Smooth muscle cell (in vitro differentiated cells): ENCODE data around the gene NCR1. TPM values are rescaled to one million over a fixed set of nuclear protein-coding genes. Genes with fewer than 3 reads are reported as not detected.
"Not testable (repeated sequence)": the region's sequence is repeated elsewhere in the genome, so short reads cannot be mapped to it uniquely, and the experiment has no call there.

Experiments used
- DNase-seq: peaks from one replicate; lab custom pipeline; 2025; ENCODE audit not compliant: unreplicated experiment; lab: John Stamatoyannopoulos, UW
- H2AFZ ChIP-seq: fragments of 200-600 bp; sonication (generic); 2 replicates; pipeline ENCODE4 v1.6.0; 2016; ENCODE audit warnings: antibody characterized with exemption, low read depth, mild to moderate bottlenecking
- H3F3A ChIP-seq: fragments of 200-600 bp; sonication (generic); 2 replicates; pipeline ENCODE4 v1.6.0; 2017; ENCODE audit warnings: antibody characterized with exemption, low read depth
- H3K27ac ChIP-seq: fragments of 200-600 bp; sonication (generic); 2 replicates; pipeline ENCODE4 v1.5.1; 2016; ENCODE audit warnings: low read depth, mild to moderate bottlenecking
- H3K27me3 ChIP-seq: fragments of 200-600 bp; sonication (generic); 2 replicates; pipeline ENCODE4 v1.6.1; 2016; ENCODE audit warnings: low read depth, mild to moderate bottlenecking
- H3K36me3 ChIP-seq: fragments of 200-600 bp; sonication (generic); 2 replicates; pipeline ENCODE4 v1.5.1; 2016; ENCODE audit warnings: low read depth
- H3K4me1 ChIP-seq: fragments of 200-600 bp; sonication (generic); 2 replicates; pipeline ENCODE4 v1.5.1; 2016; ENCODE audit warnings: low read depth
- H3K4me2 ChIP-seq: fragments of 200-600 bp; sonication (generic); 2 replicates; pipeline ENCODE4 v1.6.0; 2016; ENCODE audit warnings: mild to moderate bottlenecking
- H3K4me3 ChIP-seq: fragments of 200-600 bp; sonication (generic); 2 replicates; pipeline ENCODE4 v1.5.1; 2016; ENCODE audit warnings: mild to moderate bottlenecking
- H3K79me2 ChIP-seq: fragments of 200-600 bp; sonication (generic); 2 replicates; pipeline ENCODE4 v1.6.0; 2016; ENCODE audit warnings: low read depth, mild to moderate bottlenecking
- H3K9ac ChIP-seq: fragments of 200-600 bp; sonication (generic); 2 replicates; pipeline ENCODE4 v1.6.0; 2016; ENCODE audit warnings: low read depth
- H3K9me3 ChIP-seq: fragments of 200-600 bp; sonication (generic); replicated peaks from 2 replicates; pipeline ENCODE4 v1.5.1; 2016; ENCODE audit warnings: low read depth
- H4K20me1 ChIP-seq: fragments of 200-600 bp; sonication (generic); 2 replicates; pipeline ENCODE4 v1.6.0; 2016; ENCODE audit warnings: low read depth
- WGBS: methylation state at CpG from one replicate; pipeline ENCODE4 v1.1.7; 2016; ENCODE audit warnings: low lambda C conversion rate; 5-methylcytosine and 5-hydroxymethylcytosine counted together
- polyA plus RNA-seq: library from polyadenylated mRNA; unstranded; fragments of >200 nt; fragmentation: Nextera tagmentation; extraction: Ambion mirVana; gene quantifications from 2 replicates; pipeline ENCODE4 v1.2.1, GENCODE V29; 2016
- total RNA-seq: library from RNA; depleted of rRNA; stranded (reverse); fragments of >200 nt; gene quantifications from 2 replicates; pipeline ENCODE4 v1.2.3, GENCODE V29; 2014
- TF ChIP-seq, protein P1 (sequence below): fragments of 200-600 bp; sonication (generic); IDR thresholded peaks from 2 replicates; pipeline ENCODE4 v1.5.1; 2017; ENCODE audit warnings: borderline replicate concordance, mild to moderate bottlenecking, antibody characterized with exemption; ENCODE audit not compliant: insufficient read depth, poor library complexity, severe bottlenecking

The NCR1 gene, protein sequence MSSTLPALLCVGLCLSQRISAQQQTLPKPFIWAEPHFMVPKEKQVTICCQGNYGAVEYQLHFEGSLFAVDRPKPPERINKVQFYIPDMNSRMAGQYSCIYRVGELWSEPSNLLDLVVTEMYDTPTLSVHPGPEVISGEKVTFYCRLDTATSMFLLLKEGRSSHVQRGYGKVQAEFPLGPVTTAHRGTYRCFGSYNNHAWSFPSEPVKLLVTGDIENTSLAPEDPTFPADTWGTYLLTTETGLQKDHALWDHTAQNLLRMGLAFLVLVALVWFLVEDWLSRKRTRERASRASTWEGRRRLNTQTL
- 1.7 TPM in 1 of 2 replicates, not detected in the other for total RNA-seq
- polyA plus RNA-seq = 0.64 TPM in 1 of 2 replicates, not detected in the other

DNA sequence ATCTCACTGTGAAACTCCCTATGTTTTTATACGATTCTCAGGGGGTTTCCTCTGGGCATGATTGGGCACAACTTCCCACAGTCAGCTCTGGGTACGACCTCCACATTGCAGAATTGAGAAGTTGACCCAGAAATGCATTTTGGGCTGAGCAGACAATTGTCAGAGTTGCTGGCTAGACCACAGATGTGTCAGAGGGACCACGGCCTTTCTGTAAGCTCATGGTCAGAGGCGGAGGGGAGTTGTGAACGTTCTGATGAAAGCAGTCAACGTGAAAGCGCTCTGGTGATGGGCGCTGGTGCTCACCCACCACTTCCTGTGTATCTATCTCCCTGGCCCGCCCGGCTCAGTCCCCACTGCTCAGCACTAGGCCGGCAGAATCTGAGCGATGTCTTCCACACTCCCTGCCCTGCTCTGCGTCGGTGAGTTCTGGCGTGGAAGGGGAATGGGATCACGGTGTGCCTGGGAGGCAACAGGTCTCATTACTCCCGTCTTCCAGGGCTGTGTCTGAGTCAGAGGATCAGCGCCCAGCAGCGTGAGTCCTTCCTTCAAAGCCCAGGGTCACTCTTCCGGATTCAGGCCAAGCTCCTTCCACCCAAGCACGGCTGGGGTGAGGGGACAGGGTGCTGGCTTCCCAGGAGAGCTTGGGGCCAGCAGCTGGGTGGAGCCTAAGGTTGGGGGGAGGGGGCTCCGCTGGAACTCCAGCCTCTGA is at the start of gene NCR1:
Gene NCR1 (plus strand): TSS at position 346 of the 709 bp plus-strand sequence. CDS start 40 bp downstream, at position 386.
- 47% methylated on average over 22 of the region's 22 CpGs for whole genome bisulfite sequencing
- H3K79me2 ChIP-seq = no peaks in the 10 kb centered on the region
- no peaks in the 10 kb centered on the region for H3K9me3 ChIP-seq
- peaks cover 5% of the 10 kb centered on the region for H3F3A ChIP-seq
- H3K27me3 ChIP-seq = no peaks in the 10 kb centered on the region
- no peaks in the 10 kb centered on the region for H3K36me3 ChIP-seq
- no peaks in the 10 kb centered on the region for H4K20me1 ChIP-seq
- no peak within 1 kb of the TSS for H3K4me3 ChIP-seq
- H3K4me1 ChIP-seq = no peaks in the 10 kb centered on the region
- peak within 1 kb of the TSS; percentile 76 for H2AFZ ChIP-seq
- DNase-seq = no peak
- H3K4me2 ChIP-seq = peak within 1 kb of the TSS; percentile 49
- TF ChIP-seq, protein P1, sequence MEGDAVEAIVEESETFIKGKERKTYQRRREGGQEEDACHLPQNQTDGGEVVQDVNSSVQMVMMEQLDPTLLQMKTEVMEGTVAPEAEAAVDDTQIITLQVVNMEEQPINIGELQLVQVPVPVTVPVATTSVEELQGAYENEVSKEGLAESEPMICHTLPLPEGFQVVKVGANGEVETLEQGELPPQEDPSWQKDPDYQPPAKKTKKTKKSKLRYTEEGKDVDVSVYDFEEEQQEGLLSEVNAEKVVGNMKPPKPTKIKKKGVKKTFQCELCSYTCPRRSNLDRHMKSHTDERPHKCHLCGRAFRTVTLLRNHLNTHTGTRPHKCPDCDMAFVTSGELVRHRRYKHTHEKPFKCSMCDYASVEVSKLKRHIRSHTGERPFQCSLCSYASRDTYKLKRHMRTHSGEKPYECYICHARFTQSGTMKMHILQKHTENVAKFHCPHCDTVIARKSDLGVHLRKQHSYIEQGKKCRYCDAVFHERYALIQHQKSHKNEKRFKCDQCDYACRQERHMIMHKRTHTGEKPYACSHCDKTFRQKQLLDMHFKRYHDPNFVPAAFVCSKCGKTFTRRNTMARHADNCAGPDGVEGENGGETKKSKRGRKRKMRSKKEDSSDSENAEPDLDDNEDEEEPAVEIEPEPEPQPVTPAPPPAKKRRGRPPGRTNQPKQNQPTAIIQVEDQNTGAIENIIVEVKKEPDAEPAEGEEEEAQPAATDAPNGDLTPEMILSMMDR = no peak
- peak within 1 kb of the TSS; percentile 29 for H3K9ac ChIP-seq
- H3K27ac ChIP-seq = peak within 1 kb of the TSS; percentile 64

DNA sequence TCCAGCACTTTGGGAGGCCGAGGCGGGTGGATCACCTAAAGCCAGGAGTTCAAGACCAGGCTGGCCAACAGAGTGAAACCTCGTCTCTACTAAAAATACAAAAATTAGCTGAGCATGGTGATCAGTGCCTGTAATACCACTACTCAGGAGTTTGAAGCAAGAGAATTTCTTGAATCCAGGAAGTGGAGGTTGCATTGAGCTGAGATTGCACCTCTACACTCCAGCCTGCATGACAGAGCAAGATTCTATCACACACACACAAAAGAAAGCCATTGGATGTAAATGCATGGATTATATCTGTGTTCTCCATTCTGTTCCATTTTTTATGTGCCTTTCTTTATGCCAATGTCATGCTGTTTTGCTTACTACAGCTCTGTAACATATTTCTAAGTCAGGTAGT is 47.5 kb upstream of the NCR1 start:
- H3K79me2 ChIP-seq, H3K36me3 ChIP-seq, H3K4me2 ChIP-seq, H3F3A ChIP-seq, H3K9me3 ChIP-seq, DNase-seq, H3K4me3 ChIP-seq, H3K9ac ChIP-seq, H3K27ac ChIP-seq, H2AFZ ChIP-seq, H3K4me1 ChIP-seq, H4K20me1 ChIP-seq, H3K27me3 ChIP-seq: not testable (repeated sequence)
- WGBS = 69% methylated on average over 3 of the region's 3 CpGs

DNA sequence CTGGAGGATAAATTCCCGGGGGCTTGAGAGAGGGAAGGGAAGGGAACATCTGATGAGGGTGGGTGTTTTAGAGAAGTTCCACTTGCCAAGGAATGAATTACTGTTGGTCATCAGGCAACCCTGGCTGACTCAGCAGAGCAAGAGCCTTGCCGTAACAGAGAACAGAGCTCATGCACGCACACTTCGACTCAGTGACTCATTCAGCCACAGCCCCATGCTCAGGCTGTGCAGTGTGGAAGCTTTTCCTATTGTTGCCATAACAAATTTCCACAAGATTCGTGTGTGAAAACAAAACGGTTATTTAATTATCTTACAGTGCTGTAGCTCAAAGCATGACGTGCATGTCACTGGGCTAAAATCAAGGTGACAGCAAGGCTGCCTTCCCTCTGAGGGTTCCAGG is 46.5 kb upstream of the NCR1 start:
- not testable (repeated sequence) for H3K36me3 ChIP-seq, H3K27ac ChIP-seq, H3F3A ChIP-seq, H3K27me3 ChIP-seq, H3K9ac ChIP-seq, H3K79me2 ChIP-seq, H3K4me2 ChIP-seq, H2AFZ ChIP-seq, H4K20me1 ChIP-seq, H3K9me3 ChIP-seq, H3K4me3 ChIP-seq, DNase-seq, H3K4me1 ChIP-seq
- WGBS = 70% methylated on average over 7 of the region's 7 CpGs

DNA sequence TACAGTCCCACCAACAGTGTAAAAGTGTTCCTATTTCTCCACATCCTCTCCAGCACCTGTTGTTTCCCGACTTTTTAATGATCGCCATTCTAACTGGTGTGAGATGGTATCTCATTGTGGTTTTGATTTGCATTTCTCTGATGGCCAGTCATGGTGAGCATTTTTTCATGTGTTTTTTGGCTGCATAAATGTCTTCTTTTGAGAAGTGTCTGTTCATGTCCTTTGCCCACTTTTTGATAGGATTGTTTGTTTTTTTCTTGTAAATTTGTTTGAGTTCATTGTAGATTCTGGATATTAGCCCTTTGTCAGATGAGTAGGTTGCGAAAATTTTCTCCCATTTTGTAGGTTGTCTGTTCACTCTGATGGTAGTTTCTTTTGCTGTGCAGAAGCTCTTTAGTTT is 42.5 kb upstream of the NCR1 start:
- H3K4me3 ChIP-seq = not testable (repeated sequence)
- 73% methylated on average over 2 of the region's 3 CpGs for WGBS

DNA sequence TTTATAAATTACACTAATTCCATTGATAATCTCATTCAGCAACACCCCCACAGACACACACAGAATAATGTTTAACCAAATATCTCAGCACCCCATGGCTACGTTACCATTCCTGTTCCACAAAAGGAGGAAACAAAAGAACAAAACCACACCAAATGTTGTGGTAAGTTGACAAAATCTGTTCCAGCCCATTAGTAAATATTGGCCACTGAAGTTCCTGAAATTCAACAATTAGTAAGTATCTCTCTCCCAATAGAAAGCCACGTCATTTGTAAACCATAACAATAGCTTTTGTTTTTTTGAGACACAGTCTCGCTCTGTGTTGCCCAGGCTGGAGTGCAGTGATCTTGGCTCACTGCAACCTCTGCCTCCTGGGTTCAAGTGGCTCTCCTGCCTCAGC is 34.3 kb upstream of the NCR1 start:
- TF ChIP-seq, protein P1 = no peak
- no peaks in the 10 kb centered on the region for H3K4me1 ChIP-seq

More for the DNA sequence above, 42.5 kb upstream of the NCR1 start:
- DNase-seq, H3K9me3 ChIP-seq, H3F3A ChIP-seq, H3K27ac ChIP-seq, H3K27me3 ChIP-seq, H3K9ac ChIP-seq, H3K4me2 ChIP-seq, H4K20me1 ChIP-seq, H3K79me2 ChIP-seq, H3K36me3 ChIP-seq, H2AFZ ChIP-seq, H3K4me1 ChIP-seq: not testable (repeated sequence)

More for the DNA sequence above, 34.3 kb upstream of the NCR1 start:
- H3K27me3 ChIP-seq = no peaks in the 10 kb centered on the region
- H3F3A ChIP-seq = no peaks in the 10 kb centered on the region
- WGBS = 86% methylated on average over 3 of the region's 3 CpGs
- H3K9ac ChIP-seq = no peak overlapping the region
- no peak for DNase-seq
- H3K27ac ChIP-seq = no peak overlapping the region
- H3K4me3 ChIP-seq = no peak overlapping the region
- H3K36me3 ChIP-seq = no peaks in the 10 kb centered on the region
- no peaks in the 10 kb centered on the region for H3K79me2 ChIP-seq
- H2AFZ ChIP-seq = no peak overlapping the region
- no peak overlapping the region for H3K4me2 ChIP-seq
- no peaks in the 10 kb centered on the region for H3K9me3 ChIP-seq
- no peaks in the 10 kb centered on the region for H4K20me1 ChIP-seq
